ENCODE results near the gene EML5.
"Not testable (repeated sequence)": the region's sequence is repeated elsewhere in the genome, so short reads cannot be mapped to it uniquely, and the experiment has no call there.

Gene EML5

GRCh38 chr14:88824314-88825077 lies 31.7 kb upstream of the EML5 start, which contains the start of gene TTC8:
Gene TTC8, plus strand, starts transcription at chr14:88824651. Its CDS starts 57 bp downstream, at chr14:88824708.
- H3K4me1 ChIP-seq (ENCODE audit: control extremely low read depth in 1 of 4, control insufficient read depth in 4 of 4, insufficient read depth in 4 of 4, low read length in 3 of 4), result peaks cover 7 to 24% (median 14%) of the 10 kb centered on the region in 4 experiments
- H3K36me3 ChIP-seq (ENCODE audit: control insufficient read depth in 4 of 4, insufficient read depth in 4 of 4, low read length in 3 of 4), result no peaks in the 10 kb centered on the region
- peak; percentile 91 to 95 (median 93) for DNase-seq
- no peaks in the 10 kb centered on the region for H3K9me3 ChIP-seq (ENCODE audit: control extremely low read depth in 1 of 5, control insufficient read depth in 4 of 5, insufficient read depth in 2 of 5, low read depth in 1 of 5, low read length in 4 of 5)
- peak within 1 kb of the TSS; percentile 75 to 94 (median 85) for H3K4me3 ChIP-seq (ENCODE audit: control insufficient read depth in 1 of 7, extremely low read depth in 1 of 7, insufficient read depth in 4 of 7, low read depth in 2 of 7, low read length in 6 of 7)
- CTCF ChIA-PET, result interaction anchor here (0.9 to 1.4 kb wide), 3 partner anchors 14 to 1115 kb away, joined by 3 read pairs; no protein-coding TSS in a partner anchor
- H3K27ac ChIP-seq (ENCODE audit: insufficient read depth in 1 of 2, low read depth in 1 of 2, low read length in 2 of 2, poor library complexity in 1 of 2, severe bottlenecking in 2 of 2), result peak within 1 kb of the TSS; percentile 98 to 99
- no peaks in the 10 kb centered on the region for H3K27me3 ChIP-seq (replicated peaks in 2 of 5; ENCODE audit: control insufficient read depth in 4 of 5, insufficient read depth in 5 of 5, low read length in 4 of 5)
- POLR2A ChIA-PET, result interaction anchor here (1.8 kb wide), 1 partner anchor 31 kb away, joined by 6 read pairs; the partner anchor contains the start of gene EML5
- WGBS (ENCODE audit: insufficient coverage), result 0% methylated on average over 36 of the region's 50 CpGs

- CTCF ChIA-PET, result interaction anchor here (1.1 kb wide), 1 partner anchor 109 kb away, joined by 3 read pairs; no protein-coding TSS in a partner anchor
- POLR2A ChIA-PET, result interaction anchor here (1.8 kb wide), 1 partner anchor 31 kb away, joined by 6 read pairs; the partner anchor contains the start of gene EML5
- H3K36me3 ChIP-seq (ENCODE audit: control insufficient read depth in 4 of 4, insufficient read depth in 4 of 4, low read length in 3 of 4), result no peaks in the 10 kb centered on the region
- DNase-seq, result no peak
- 13% methylated on average over 9 of the region's 9 CpGs for WGBS (ENCODE audit: insufficient coverage)
- no peaks in the 10 kb centered on the region for H3K9me3 ChIP-seq (ENCODE audit: control extremely low read depth in 1 of 5, control insufficient read depth in 4 of 5, insufficient read depth in 2 of 5, low read depth in 1 of 5, low read length in 4 of 5)
- H3K4me1 ChIP-seq (ENCODE audit: control extremely low read depth in 1 of 4, control insufficient read depth in 4 of 4, insufficient read depth in 4 of 4, low read length in 3 of 4), result peaks cover 2 to 19% (median 12%) of the 10 kb centered on the region in 4 experiments
- H3K27me3 ChIP-seq (replicated peaks in 2 of 5; ENCODE audit: control insufficient read depth in 4 of 5, insufficient read depth in 5 of 5, low read length in 4 of 5), result no peaks in the 10 kb centered on the region
- peak overlapping the region in 6 of 7 experiments; percentile 75 to 94 (median 86) for H3K4me3 ChIP-seq (ENCODE audit: control insufficient read depth in 1 of 7, extremely low read depth in 1 of 7, insufficient read depth in 4 of 7, low read depth in 2 of 7, low read length in 6 of 7)
- H3K27ac ChIP-seq (ENCODE audit: insufficient read depth in 1 of 2, low read depth in 1 of 2, low read length in 2 of 2, poor library complexity in 1 of 2, severe bottlenecking in 2 of 2), result peak overlapping the region; percentile 98 to 99
Measured at GRCh38 chr14:88823968-88824313, 31.2 kb upstream of the EML5 start.

GRCh38 chr14:88821888-88822287 lies 29.1 kb upstream of the EML5 start:
- Histone ChIP-seq H3K9me3 (ENCODE audit: control extremely low read depth in 1 of 5, control insufficient read depth in 4 of 5, insufficient read depth in 2 of 5, low read depth in 1 of 5, low read length in 4 of 5) (no peaks in the 10 kb centered on the region), H3K27ac (ENCODE audit: insufficient read depth in 1 of 2, low read depth in 1 of 2, low read length in 2 of 2, poor library complexity in 1 of 2, severe bottlenecking in 2 of 2) (no peak overlapping the region), H3K4me1 (ENCODE audit: control extremely low read depth in 1 of 4, control insufficient read depth in 4 of 4, insufficient read depth in 4 of 4, low read length in 3 of 4) (peaks cover 0 to 16% (median 12%) of the 10 kb centered on the region in 4 experiments), H3K36me3 (ENCODE audit: control insufficient read depth in 4 of 4, insufficient read depth in 4 of 4, low read length in 3 of 4) (no peaks in the 10 kb centered on the region), H3K4me3 (ENCODE audit: control insufficient read depth in 1 of 7, extremely low read depth in 1 of 7, insufficient read depth in 4 of 7, low read depth in 2 of 7, low read length in 6 of 7) (no peak overlapping the region), H3K27me3 (replicated peaks in 2 of 5; ENCODE audit: control insufficient read depth in 4 of 5, insufficient read depth in 5 of 5, low read length in 4 of 5) (no peaks in the 10 kb centered on the region)
- POLR2A ChIA-PET, result no interaction called here
- CTCF ChIA-PET, result no interaction called here
- no peak for DNase-seq
- no CpG with 5 or more reads among the region's 2 CpGs for WGBS (ENCODE audit: insufficient coverage)

GRCh38 chr14:88821378-88821777 lies 28.6 kb upstream of the EML5 start:
- 100% methylated on average over 2 of the region's 2 CpGs for WGBS (ENCODE audit: insufficient coverage)
- Histone ChIP-seq H3K27ac (ENCODE audit: insufficient read depth in 1 of 2, low read depth in 1 of 2, low read length in 2 of 2, poor library complexity in 1 of 2, severe bottlenecking in 2 of 2) (no peak overlapping the region), H3K4me3 (ENCODE audit: control insufficient read depth in 1 of 7, extremely low read depth in 1 of 7, insufficient read depth in 4 of 7, low read depth in 2 of 7, low read length in 6 of 7) (no peak overlapping the region), H3K9me3 (ENCODE audit: control extremely low read depth in 1 of 5, control insufficient read depth in 4 of 5, insufficient read depth in 2 of 5, low read depth in 1 of 5, low read length in 4 of 5) (no peaks in the 10 kb centered on the region), H3K27me3 (replicated peaks in 2 of 5; ENCODE audit: control insufficient read depth in 4 of 5, insufficient read depth in 5 of 5, low read length in 4 of 5) (no peaks in the 10 kb centered on the region), H3K4me1 (ENCODE audit: control extremely low read depth in 1 of 4, control insufficient read depth in 4 of 4, insufficient read depth in 4 of 4, low read length in 3 of 4) (peaks cover 0 to 16% (median 12%) of the 10 kb centered on the region in 4 experiments), H3K36me3 (ENCODE audit: control insufficient read depth in 4 of 4, insufficient read depth in 4 of 4, low read length in 3 of 4) (no peaks in the 10 kb centered on the region)
- ChIA-PET POLR2A (no interaction called here), CTCF (no interaction called here)
- DNase-seq, result no peak

- H3K4me3 ChIP-seq (ENCODE audit: control insufficient read depth in 1 of 7, extremely low read depth in 1 of 7, insufficient read depth in 4 of 7, low read depth in 2 of 7, low read length in 6 of 7); CTCF ChIA-PET; H3K27ac ChIP-seq (ENCODE audit: insufficient read depth in 1 of 2, low read depth in 1 of 2, low read length in 2 of 2, poor library complexity in 1 of 2, severe bottlenecking in 2 of 2); H3K4me1 ChIP-seq (ENCODE audit: control extremely low read depth in 1 of 4, control insufficient read depth in 4 of 4, insufficient read depth in 4 of 4, low read length in 3 of 4); H3K9me3 ChIP-seq (ENCODE audit: control extremely low read depth in 1 of 5, control insufficient read depth in 4 of 5, insufficient read depth in 2 of 5, low read depth in 1 of 5, low read length in 4 of 5); H3K27me3 ChIP-seq (replicated peaks in 2 of 5; ENCODE audit: control insufficient read depth in 4 of 5, insufficient read depth in 5 of 5, low read length in 4 of 5); H3K36me3 ChIP-seq (ENCODE audit: control insufficient read depth in 4 of 4, insufficient read depth in 4 of 4, low read length in 3 of 4): not testable (repeated sequence)
- POLR2A ChIA-PET, result interaction anchor here (0.6 kb wide), 1 partner anchor 8 kb away, joined by 6 read pairs; no protein-coding TSS in a partner anchor
- WGBS (ENCODE audit: insufficient coverage), result 73% methylated on average over 2 of the region's 3 CpGs
- peak in 2 of 3 donors; percentile 16 to 54 for DNase-seq
Measured at GRCh38 chr14:88819674-88820073, 26.9 kb upstream of the EML5 start.

GRCh38 chr14:88818018-88818417 lies 25.3 kb upstream of the EML5 start:
- ChIA-PET CTCF (no interaction called here), POLR2A (no interaction called here)
- Histone ChIP-seq H3K27me3 (replicated peaks in 2 of 5; ENCODE audit: control insufficient read depth in 4 of 5, insufficient read depth in 5 of 5, low read length in 4 of 5) (no peaks in the 10 kb centered on the region), H3K4me3 (ENCODE audit: control insufficient read depth in 1 of 7, extremely low read depth in 1 of 7, insufficient read depth in 4 of 7, low read depth in 2 of 7, low read length in 6 of 7) (no peak overlapping the region), H3K27ac (ENCODE audit: insufficient read depth in 1 of 2, low read depth in 1 of 2, low read length in 2 of 2, poor library complexity in 1 of 2, severe bottlenecking in 2 of 2) (no peak overlapping the region), H3K36me3 (ENCODE audit: control insufficient read depth in 4 of 4, insufficient read depth in 4 of 4, low read length in 3 of 4) (no peaks in the 10 kb centered on the region), H3K4me1 (ENCODE audit: control extremely low read depth in 1 of 4, control insufficient read depth in 4 of 4, insufficient read depth in 4 of 4, low read length in 3 of 4) (no peaks in the 10 kb centered on the region), H3K9me3 (ENCODE audit: control extremely low read depth in 1 of 5, control insufficient read depth in 4 of 5, insufficient read depth in 2 of 5, low read depth in 1 of 5, low read length in 4 of 5) (no peaks in the 10 kb centered on the region)
- DNase-seq, result no peak
- WGBS (ENCODE audit: insufficient coverage), result 83% methylated on average over 1 of the region's 1 CpG

GRCh38 chr14:88815980-88816379 lies 23.2 kb upstream of the EML5 start:
- ChIA-PET POLR2A (no interaction called here), CTCF (no interaction called here)
- peak in 1 of 3 donors; percentile 26 for DNase-seq
- Histone ChIP-seq H3K27ac (ENCODE audit: insufficient read depth in 1 of 2, low read depth in 1 of 2, low read length in 2 of 2, poor library complexity in 1 of 2, severe bottlenecking in 2 of 2) (no peak overlapping the region), H3K27me3 (replicated peaks in 2 of 5; ENCODE audit: control insufficient read depth in 4 of 5, insufficient read depth in 5 of 5, low read length in 4 of 5) (no peaks in the 10 kb centered on the region), H3K4me3 (ENCODE audit: control insufficient read depth in 1 of 7, extremely low read depth in 1 of 7, insufficient read depth in 4 of 7, low read depth in 2 of 7, low read length in 6 of 7) (no peak overlapping the region), H3K4me1 (ENCODE audit: control extremely low read depth in 1 of 4, control insufficient read depth in 4 of 4, insufficient read depth in 4 of 4, low read length in 3 of 4) (peaks cover 0 to 6% (median 0%) of the 10 kb centered on the region in 4 experiments), H3K36me3 (ENCODE audit: control insufficient read depth in 4 of 4, insufficient read depth in 4 of 4, low read length in 3 of 4) (no peaks in the 10 kb centered on the region), H3K9me3 (ENCODE audit: control extremely low read depth in 1 of 5, control insufficient read depth in 4 of 5, insufficient read depth in 2 of 5, low read depth in 1 of 5, low read length in 4 of 5) (no peaks in the 10 kb centered on the region)
- no CpG with 5 or more reads among the region's 4 CpGs for WGBS (ENCODE audit: insufficient coverage)
